ENCODE results near the gene GBP2.

- TF ChIP-seq, protein P1, sequence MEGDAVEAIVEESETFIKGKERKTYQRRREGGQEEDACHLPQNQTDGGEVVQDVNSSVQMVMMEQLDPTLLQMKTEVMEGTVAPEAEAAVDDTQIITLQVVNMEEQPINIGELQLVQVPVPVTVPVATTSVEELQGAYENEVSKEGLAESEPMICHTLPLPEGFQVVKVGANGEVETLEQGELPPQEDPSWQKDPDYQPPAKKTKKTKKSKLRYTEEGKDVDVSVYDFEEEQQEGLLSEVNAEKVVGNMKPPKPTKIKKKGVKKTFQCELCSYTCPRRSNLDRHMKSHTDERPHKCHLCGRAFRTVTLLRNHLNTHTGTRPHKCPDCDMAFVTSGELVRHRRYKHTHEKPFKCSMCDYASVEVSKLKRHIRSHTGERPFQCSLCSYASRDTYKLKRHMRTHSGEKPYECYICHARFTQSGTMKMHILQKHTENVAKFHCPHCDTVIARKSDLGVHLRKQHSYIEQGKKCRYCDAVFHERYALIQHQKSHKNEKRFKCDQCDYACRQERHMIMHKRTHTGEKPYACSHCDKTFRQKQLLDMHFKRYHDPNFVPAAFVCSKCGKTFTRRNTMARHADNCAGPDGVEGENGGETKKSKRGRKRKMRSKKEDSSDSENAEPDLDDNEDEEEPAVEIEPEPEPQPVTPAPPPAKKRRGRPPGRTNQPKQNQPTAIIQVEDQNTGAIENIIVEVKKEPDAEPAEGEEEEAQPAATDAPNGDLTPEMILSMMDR (IDR thresholded peaks at IDR 0.05) = no peak
- no peak for TF ChIP-seq POLR2A (IDR thresholded peaks at IDR 0.05; ENCODE audit: low read depth)
Measured at GRCh38 chr1:89167590-89168230, 41.8 kb upstream of the GBP2 start.

Data from esophagus muscularis mucosa (tissue), 3 donors.